Thoracic aorta (tissue), 2 donors: Measurements from ENCODE around the gene SYNDIG1. TPM values are rescaled to one million over a fixed set of nuclear protein-coding genes. Genes with fewer than 3 reads are reported as not detected.

Experiments
- ATAC-seq: fragments of 150-250 bp; one replicate; pipeline ENCODE4 v1.8.0; 2017; ENCODE audit warnings: low read depth; ENCODE audit not compliant: insufficient number of reproducible peaks, low FRiP score
- DNase-seq: peaks from one replicate; pipeline ENCODE4 v3.0.0-alpha.2; 2020; ENCODE audit warnings: low spot score
- H3K27ac ChIP-seq, 2 donors: fragments of 200-600 bp; sonication (generic); 1 replicate in 1 of 2; 2 replicates in 1 of 2; pipeline ENCODE4 v1.5.1; 2016; ENCODE audit warnings: mild to moderate bottlenecking in 2 of 2, moderate library complexity in 2 of 2
- H3K27me3 ChIP-seq: fragments of 200-600 bp; sonication (generic); replicated peaks from 2 replicates; pipeline ENCODE4 v1.6.0; 2016; ENCODE audit warnings: mild to moderate bottlenecking; ENCODE audit not compliant: insufficient read depth
- H3K36me3 ChIP-seq: fragments of 200-600 bp; sonication (generic); one replicate; pipeline ENCODE4 v1.5.1; 2016
- H3K4me1 ChIP-seq, 2 donors: fragments of 200-600 bp; sonication (generic); 1 replicate in 1 of 2; 2 replicates in 1 of 2; pipeline versions ENCODE4 v1.5.1 to v1.6.0; 2016; ENCODE audit warnings: low read depth in 2 of 2, mild to moderate bottlenecking in 1 of 2; ENCODE audit not compliant: control insufficient read depth in 1 of 2
- H3K4me3 ChIP-seq: fragments of 200-600 bp; sonication (generic); 2 replicates; pipeline ENCODE4 v1.5.1; 2016; ENCODE audit warnings: mild to moderate bottlenecking
- H3K9me3 ChIP-seq: fragments of 200-600 bp; sonication (generic); 2 replicates; pipeline ENCODE4 v1.5.1; 2016
- total RNA-seq, 2 donors: library from RNA; depleted of rRNA; stranded (reverse); fragments of >200 nt; gene quantifications; one replicate each; pipeline versions ENCODE4 v1.1.0 to v1.2.3, GENCODE V29; 2016
- TF ChIP-seq, protein P1 (sequence below): fragments of 200-600 bp; sonication (generic); IDR thresholded peaks from one replicate; pipeline ENCODE4 v1.5.1; 2019; ENCODE audit warnings: antibody characterized with exemption

Gene SYNDIG1
- total RNA-seq, 2 donors from 2014 or later, result 1.8 to 5.4 TPM

DNA sequence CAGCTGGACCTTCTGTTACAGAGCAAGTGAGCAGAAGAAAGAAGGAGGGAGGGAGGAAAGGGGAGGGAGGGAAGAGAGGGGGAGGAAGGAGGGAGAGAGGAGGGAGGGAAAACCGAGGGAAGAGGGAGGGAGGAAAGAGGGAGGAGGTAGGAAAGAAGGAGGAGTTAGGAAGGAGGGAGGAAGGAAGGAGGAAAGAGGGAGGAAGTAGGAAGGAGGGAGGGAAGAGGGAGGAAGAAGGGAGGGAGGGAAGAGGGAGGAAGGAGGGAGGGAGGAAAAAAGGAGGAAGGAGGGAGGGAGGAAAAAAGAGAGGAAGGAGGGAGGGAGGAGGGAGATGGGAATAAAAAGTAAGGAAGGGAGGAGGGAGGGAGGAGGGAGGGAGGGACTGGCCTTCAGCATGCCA is 191.8 kb downstream of the SYNDIG1 start:
- no peak for DNase-seq
- ATAC-seq, result no peak
- TF ChIP-seq, protein P1, sequence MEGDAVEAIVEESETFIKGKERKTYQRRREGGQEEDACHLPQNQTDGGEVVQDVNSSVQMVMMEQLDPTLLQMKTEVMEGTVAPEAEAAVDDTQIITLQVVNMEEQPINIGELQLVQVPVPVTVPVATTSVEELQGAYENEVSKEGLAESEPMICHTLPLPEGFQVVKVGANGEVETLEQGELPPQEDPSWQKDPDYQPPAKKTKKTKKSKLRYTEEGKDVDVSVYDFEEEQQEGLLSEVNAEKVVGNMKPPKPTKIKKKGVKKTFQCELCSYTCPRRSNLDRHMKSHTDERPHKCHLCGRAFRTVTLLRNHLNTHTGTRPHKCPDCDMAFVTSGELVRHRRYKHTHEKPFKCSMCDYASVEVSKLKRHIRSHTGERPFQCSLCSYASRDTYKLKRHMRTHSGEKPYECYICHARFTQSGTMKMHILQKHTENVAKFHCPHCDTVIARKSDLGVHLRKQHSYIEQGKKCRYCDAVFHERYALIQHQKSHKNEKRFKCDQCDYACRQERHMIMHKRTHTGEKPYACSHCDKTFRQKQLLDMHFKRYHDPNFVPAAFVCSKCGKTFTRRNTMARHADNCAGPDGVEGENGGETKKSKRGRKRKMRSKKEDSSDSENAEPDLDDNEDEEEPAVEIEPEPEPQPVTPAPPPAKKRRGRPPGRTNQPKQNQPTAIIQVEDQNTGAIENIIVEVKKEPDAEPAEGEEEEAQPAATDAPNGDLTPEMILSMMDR, result no peak

DNA sequence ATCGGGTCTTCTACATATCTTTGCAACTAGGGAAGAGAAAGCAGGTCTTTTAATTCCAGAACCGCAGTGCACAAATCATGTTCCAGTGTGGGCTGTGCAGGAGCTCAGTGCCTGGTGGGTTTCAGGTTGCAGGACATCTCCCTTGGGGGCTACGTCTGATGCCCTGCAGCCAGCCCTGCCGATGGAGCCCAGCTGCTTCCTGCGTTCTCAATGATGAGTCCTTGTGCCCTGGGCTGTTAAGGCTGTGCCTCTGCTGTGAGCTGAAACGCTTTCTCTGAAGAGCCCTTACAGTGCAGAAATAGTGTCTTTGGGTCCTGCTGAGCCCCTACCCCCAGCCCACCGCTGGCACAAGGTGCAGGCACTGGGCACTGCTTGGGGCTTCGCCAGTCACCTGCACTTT is 192.9 kb downstream of the SYNDIG1 start:
- no peak for DNase-seq
- Histone ChIP-seq H3K9me3 (no peaks in the 10 kb centered on the region), H3K4me1 (peaks cover 4 to 22% of the 10 kb centered on the region in 2 donors), H3K27ac (no peak overlapping the region), H3K27me3 (no peaks in the 10 kb centered on the region), H3K4me3 (no peak overlapping the region), H3K36me3 (no peaks in the 10 kb centered on the region)
- no peak for ATAC-seq
- TF ChIP-seq, protein P1, result no peak

More for the DNA sequence above, 191.8 kb downstream of the SYNDIG1 start:
- Histone ChIP-seq H3K4me3 (no peak overlapping the region), H3K27ac (no peak overlapping the region), H3K9me3 (no peaks in the 10 kb centered on the region), H3K4me1 (peaks cover 10 to 30% of the 10 kb centered on the region in 2 donors), H3K36me3 (no peaks in the 10 kb centered on the region), H3K27me3 (no peaks in the 10 kb centered on the region)

DNA sequence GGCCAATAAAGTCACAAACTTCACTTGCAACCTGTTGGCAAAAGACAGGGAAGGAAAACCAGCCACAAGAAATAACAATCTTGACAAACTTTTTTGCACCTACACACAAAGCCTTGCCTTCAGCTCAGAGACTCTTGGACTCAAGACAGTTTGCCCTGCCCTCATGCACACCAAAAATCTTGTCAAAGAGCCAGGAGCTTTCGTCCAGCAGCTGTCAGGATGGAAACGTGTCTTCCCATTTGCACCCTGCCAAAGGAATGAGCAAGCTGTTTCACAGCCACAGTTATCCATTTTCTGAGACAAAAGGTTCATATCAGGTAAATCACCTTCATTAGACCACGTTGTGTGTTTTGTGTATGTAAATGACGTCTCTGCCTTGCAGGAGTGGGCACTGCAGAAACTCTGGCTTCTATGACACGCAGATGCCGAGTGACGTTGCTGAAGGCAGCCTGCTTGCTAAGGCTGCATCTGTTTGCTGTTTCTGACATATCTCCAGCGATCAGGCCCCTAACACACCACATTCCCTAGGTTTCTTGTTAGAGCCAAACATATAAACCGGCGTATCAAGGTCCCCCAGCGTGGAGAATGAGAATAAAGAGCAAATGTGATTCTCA is 193.4 kb downstream of the SYNDIG1 start:
- no peak for ATAC-seq
- no peaks in the 10 kb centered on the region for H3K9me3 ChIP-seq
- H3K36me3 ChIP-seq, result no peaks in the 10 kb centered on the region
- peaks cover under 1 to 16% of the 10 kb centered on the region in 2 donors for H3K4me1 ChIP-seq
- no peak overlapping the region for H3K4me3 ChIP-seq
- TF ChIP-seq, protein P1, result no peak
- no peak overlapping the region for H3K27ac ChIP-seq
- no peaks in the 10 kb centered on the region for H3K27me3 ChIP-seq
- DNase-seq, result no peak

DNA sequence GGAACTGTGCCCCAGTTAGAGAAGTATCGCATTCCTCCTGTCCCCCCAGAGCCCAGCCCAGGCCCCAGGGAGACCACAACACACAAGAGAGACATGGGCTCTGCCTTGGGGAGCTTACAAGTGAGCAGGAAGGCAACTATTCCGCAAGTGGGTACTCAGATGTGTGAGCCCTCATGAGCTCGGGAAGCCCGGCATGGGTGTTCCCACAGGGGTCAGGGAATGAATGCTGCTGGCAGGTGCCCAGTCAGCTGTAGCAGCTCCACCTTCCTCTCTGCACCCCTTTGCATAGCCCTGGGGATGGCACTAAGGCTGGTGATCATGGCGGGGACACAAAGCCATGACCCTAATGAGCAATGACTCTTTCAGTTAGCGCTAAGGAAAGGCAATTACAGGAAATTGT is 194.1 kb downstream of the SYNDIG1 start:
- H3K4me1 ChIP-seq, result peaks cover 0 to 10% of the 10 kb centered on the region in 2 donors
- TF ChIP-seq, protein P1, result no peak
- DNase-seq (no peak), ATAC-seq (no peak)
- H3K36me3 ChIP-seq, result no peaks in the 10 kb centered on the region
- H3K27ac ChIP-seq, result no peak overlapping the region
- no peaks in the 10 kb centered on the region for H3K27me3 ChIP-seq
- no peak overlapping the region for H3K4me3 ChIP-seq
- no peaks in the 10 kb centered on the region for H3K9me3 ChIP-seq

DNA sequence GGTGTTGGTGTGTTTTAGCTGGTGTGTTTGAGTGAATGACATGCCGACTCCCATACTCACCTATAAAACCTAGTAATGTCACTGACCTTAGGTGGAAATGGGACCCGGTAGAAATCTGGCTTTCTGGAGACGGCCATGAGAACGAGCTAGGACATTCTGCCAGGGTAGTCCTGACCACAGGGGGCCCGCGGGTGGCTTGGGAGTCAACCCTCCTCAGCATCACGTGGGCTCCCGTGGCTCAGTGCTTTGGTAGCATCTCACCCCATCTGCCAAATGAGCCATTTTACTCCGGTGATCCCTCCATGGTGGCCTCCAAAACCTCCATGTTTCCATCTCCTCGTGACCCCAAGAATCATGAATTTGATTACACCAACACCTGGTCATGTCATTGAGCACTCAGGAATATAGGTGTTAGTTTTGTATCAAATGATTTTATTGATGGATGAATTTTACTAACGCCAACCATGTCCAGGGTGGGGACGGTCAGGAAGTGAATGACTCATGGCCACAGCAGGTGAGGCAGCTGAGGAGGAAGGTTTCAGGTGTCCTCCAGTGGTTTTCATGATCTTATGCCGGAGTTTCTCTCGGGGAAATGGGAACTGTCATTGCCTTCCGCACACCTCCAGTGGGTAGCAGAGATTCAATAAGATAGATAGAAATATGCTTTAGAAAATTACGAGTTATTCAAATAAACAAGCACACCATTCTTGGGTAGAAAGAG is 195.0 kb downstream of the SYNDIG1 start:
- ATAC-seq (no peak), DNase-seq (no peak)
- H3K4me1 ChIP-seq, result peaks cover 0 to under 1% of the 10 kb centered on the region in 2 donors
- H3K4me3 ChIP-seq, result no peak overlapping the region
- no peak overlapping the region for H3K27ac ChIP-seq
- TF ChIP-seq, protein P1, result no peak
- no peaks in the 10 kb centered on the region for H3K36me3 ChIP-seq
- H3K9me3 ChIP-seq, result no peaks in the 10 kb centered on the region
- no peaks in the 10 kb centered on the region for H3K27me3 ChIP-seq
